HG03432 (cell line): ENCODE data around the gene AGRP.

Experiments used
- ATAC-seq: cut with Tn5 transposase; IDR thresholded peaks from one replicate; pipeline ENCODE4 v1.9.1; 2021; ENCODE audit warnings: mild to moderate bottlenecking, moderate library complexity; ENCODE audit not compliant: unreplicated experiment

AGRP gene

GRCh38 chr16:67463691-67464090, 19.7 kb downstream of the AGRP start:
- ATAC-seq = no peak

- no peak for ATAC-seq
Observed at GRCh38 chr16:67463059-67463458, 20.3 kb downstream of the AGRP start.

DNA sequence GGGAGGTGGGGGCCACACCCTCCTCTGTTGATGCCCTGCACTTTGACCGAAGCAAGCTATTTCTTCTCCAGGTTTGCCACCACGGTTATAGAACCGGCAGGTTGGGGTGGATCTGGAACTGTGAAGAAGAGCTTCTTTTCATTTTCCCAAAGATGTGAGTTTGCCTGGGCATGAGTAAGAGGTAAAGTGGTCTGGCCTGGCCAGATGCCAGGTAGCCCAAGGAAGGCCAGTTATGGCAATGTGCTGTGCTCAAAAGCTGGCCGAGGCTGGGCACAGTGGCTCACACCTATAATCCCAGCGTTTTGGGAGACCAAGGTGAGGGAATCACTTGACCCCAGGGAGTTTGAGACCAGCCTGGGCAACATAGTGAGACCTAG, 21.1 kb downstream of the AGRP start:
- no peak for ATAC-seq

GRCh38 chr16:67461600-67462278, 21.6 kb downstream of the AGRP start:
- ATAC-seq = no peak

GRCh38 chr16:67460961-67461360, 22.4 kb downstream of the AGRP start:
- no peak for ATAC-seq

DNA sequence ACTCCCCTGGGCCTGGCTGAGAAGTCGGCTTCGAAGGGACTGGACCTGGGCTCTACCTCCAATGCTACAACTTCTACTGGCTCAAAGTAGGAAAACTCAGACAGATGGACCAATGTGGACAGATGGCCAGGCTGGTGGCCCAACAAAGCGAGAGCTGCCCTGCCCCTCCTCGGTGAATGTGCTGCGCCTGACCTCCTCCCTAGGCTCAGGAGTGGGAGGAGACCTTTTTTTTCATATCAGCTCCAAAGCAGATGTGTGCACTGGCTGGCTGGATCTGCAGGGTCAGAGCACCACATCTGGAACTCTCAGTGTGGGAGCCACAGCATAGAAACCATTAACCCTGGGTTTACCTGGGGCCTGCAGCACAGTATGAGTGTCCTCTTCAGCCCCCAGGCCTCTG, 23.2 kb downstream of the AGRP start:
- no peak for ATAC-seq

- ATAC-seq = no peak
Observed at GRCh38 chr16:67459861-67460150, 23.5 kb downstream of the AGRP start.

DNA sequence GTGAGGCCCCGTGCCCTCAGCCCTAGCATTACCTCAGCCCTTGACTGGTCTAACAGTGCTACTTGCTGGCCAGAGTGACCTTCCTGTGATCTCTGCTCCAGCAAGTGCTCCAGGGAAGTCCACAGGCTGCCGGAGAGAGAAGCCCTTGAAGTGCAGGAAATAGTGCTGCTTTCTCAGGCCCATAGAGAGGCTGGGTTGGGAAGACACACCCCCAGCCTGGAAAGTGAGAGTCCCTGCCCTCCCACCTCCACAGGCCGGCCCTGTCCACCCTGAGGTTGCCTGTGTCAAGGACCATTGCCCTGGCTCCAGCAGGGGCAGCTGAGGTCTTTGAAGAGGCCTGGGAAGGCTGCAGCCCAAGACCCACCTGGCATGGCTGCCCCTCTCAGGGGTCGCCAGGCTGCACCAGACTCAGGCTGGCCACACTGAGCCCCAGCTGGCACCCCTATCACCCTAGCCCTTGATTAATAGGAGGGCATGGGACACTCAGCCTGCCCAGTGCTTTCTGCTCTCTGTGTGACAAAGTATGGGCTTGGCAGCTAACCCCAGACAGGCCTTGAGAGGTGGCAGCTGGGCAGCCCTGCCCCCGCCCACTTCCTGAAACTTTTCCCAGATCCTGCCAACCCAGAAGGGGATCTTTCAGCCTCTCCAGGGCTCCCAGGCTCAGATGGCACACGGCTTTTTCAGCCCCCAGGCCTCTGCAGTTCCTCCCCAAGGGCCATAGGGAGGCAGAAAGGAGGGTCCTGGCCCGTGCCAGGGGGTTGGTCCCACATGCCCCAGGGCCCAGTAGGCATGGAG, 24.1 kb downstream of the AGRP start:
- ATAC-seq = no peak

DNA sequence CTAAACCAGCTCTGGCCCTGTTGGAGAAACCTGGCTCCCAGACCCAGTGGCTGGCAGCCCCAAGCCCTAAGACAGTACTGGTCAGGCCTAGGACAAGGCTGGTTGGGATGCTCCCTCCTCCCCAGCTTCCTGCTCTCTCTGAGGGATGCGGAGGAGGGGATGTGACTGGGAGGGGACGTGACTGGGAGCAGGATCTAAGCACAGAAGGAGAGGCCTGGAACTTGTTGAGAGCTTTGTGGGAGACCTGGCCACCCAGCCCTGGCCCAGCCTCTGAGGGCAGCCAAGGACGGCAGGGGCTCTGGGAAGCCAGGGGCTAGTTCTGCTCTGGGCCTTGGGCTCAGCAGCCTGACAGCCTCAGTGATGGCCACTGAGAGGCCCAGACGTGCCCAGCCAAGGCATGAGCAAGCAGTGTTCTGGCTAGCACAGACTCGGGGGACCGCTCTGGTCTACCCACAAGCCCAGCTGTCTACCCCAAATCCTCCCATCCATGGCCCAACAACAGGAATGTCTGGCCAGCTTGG, 25.2 kb downstream of the AGRP start:
- no peak for ATAC-seq

GRCh38 chr16:67457611-67458010, 25.7 kb downstream of the AGRP start:
- no peak for ATAC-seq

- ATAC-seq = no peak
Observed at GRCh38 chr16:67456391-67457081, 26.8 kb downstream of the AGRP start.

DNA sequence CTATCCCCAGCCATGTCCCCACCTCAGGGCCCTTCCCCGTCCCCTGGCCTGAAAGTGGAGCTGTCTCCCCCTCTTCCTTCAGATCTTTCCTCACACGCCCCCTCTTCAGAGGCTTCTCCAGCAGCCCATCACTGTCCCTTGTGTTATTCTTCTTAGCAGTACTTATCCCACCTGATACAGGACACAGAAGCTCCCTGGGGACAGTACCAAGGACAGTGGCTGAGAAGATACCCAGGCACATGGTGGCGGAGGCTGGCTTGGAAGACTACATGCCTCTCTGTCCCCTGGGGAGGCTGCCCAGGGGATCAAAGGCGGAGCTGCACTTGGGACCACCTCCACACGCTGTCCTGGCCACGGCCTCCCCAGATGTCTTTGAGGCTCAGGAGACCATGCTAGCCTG, 28.5 kb downstream of the AGRP start:
- no peak for ATAC-seq

GRCh38 chr16:67454104-67454503, 29.2 kb downstream of the AGRP start:
- no peak for ATAC-seq

DNA sequence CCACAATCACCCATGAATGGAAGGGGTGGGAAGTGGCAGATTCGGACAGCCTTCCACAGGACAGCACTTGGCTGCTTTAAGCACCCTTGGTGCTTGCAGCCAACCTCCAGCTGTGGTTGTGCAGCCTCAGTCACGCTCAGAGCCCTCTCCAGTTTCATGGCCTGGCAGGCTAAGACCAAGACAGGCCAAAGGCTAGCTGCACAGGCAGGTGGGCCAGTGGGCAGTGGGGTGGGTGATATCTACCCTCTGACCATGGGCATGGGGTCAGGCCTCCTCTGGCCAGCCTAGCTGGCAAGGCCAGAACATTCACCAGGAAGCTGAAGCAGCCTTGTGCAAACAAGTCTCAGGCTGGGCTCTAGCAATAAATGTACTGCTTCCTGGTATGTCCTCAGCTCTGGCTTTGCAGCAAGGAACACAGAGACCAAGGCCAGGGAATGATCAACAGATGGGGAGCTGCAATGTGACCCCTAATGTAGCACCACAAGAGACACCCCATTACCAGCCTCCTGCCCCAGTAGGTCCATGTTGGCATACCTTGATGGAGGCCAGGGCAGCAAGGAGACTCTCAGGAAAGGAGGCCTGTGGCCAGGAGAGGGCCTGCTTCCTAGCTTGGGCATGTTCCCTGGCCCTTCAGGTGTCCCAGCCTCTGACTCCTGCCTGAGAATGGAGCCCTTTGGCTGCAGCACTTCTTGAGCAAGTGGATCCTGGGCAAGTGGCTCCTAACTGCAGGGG, 31.5 kb downstream of the AGRP start:
- ATAC-seq = no peak

- ATAC-seq = no peak
Observed at GRCh38 chr16:67451061-67451703, 32.2 kb downstream of the AGRP start.

GRCh38 chr16:67449739-67450138, 33.6 kb downstream of the AGRP start:
- ATAC-seq = no peak

DNA sequence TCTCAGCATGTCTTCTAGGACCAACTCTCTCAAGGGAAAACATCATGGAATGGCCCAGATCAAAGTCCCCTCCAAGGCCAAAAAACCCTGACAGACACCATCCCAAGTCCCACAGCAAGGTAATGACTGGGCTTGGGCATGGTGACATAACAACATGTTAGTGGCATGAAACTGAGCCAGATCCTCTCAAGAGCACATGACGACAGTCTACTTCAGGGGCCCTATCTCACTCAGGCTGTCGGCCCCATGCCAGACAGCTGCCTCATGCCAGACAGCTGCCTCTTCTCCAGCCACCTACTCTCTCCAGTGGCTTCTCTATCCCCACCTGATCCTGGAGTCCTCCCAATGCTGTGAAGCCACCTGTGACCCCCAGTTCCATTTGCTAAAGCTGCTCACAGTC, 34.0 kb downstream of the AGRP start:
- ATAC-seq = no peak

GRCh38 chr16:67448580-67448979, 34.8 kb downstream of the AGRP start:
- no peak for ATAC-seq

DNA sequence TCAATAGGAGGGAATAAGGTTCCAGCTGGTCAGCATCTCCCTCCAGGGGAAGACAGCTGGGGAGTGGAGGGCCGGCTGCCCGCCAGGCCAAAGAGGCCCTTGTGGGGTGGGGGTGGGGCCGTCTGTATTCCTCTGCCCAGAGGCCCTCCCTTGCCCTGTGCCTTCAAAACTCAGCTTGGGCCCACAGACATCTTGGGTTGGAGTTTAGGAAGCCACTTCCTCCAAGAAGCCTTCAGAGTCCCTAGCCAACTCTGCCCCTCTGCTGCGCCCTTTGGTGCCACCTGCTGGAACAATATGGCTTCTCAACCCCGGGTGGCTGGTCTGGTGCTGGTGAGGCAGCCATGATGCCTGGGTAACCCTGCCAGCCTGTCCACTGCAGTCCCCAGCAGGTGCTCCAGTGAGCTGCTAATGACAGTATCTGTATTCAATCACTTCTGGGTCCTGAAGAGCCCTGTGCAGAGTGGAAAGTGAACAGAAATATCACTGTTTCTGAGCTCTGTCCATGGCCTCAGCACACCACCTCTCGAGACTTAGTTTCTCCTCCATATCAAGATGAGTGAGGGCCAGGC, 35.8 kb downstream of the AGRP start:
- ATAC-seq = no peak

DNA sequence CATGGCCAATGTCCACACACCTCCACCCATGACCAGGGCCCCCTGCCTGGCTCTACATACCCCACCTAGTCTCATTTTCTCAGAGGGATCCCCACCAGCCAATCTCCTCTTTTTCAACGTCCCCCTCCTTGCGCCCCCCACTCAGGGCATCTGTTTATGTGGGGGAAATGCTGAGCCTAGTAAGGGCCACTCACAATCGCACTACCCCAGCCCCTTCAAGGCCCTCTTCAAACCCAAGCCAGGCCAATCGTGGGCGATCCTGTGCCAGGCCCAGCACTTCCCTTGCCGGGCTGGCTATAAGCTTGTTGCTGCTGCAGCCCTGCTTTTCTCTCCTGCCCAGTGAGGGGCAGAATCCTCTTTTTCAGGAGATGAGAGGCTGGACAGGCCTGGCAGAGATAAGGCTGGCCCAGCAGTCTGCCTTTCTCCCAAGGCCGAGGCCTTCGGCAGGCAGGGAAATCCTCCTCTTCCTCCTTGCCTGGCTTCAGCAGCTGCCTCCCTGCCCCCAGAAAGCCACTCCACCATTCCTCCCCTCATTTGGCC, 36.3 kb downstream of the AGRP start:
- ATAC-seq = no peak
